Measurements from ENCODE around the gene PTCD3. TPM values are rescaled to one million over a fixed set of nuclear protein-coding genes. Genes with fewer than 3 reads are reported as not detected.

Gene PTCD3
- 48.6 and 56.4 TPM in 2 replicates for total RNA-seq

DNA sequence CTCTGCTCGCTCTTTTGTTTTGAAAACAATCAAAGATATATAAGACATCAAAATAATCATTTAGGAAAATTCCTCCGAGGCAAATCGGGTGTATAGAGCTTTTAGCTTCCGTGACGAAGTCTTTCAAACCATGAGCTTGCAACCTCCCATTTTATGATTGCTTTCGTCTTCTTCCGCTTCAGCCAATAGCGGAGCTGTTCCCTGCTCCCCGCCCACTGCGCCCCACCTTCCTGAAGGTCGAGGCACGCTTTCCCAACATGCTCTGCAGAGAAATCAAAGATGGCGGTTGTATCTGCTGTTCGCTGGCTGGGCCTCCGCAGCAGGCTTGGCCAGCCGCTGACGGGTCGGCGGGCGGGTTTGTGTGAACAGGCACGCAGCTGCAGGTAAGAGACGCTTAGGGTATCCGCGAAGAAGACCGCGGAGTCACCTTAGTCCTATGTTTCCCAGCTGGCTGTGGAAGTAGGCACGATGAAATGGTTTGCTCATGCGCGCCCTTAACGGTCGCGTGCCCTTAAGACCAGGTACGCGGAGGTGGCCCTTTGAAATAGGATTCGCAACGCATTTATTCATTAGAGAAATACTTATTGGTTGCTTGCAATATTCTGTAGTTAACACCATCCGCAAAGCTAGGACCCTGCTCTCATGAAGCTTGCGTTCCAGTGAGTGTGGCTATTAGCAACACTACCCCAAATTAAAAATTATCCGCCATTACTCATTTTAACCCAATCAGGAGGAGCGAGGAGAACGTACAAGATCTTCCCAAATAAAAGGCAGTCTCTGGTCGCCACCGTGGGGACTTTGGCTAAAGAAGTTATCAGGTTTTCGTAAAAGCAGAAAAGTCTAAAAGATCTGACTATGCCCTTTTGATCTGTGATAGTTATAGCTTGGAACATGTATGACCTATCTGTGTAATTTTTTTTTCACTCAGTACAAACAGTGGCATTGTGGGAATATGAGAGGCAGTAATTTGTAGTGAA, at the start of gene PTCD3:
Gene PTCD3 (plus strand): TSS at position 267 of the 977 bp plus-strand sequence. CDS start 13 bp downstream, at position 280.

GRCh38 chr2:86105252-86105968, 625 bp upstream of the PTCD3 start, which contains the start of gene POLR1A:
Gene POLR1A, minus strand, starts transcription at chr2:86105886. Its CDS starts 110 bp downstream, at chr2:86105776.

Other genes starting within 250 kb of the PTCD3 start
- 6.7 and 10.7 TPM in 2 replicates for gene ST3GAL5, start 217.2 kb upstream of the PTCD3 start, total RNA-seq
- 18.8 and 38.0 TPM in 2 replicates for gene POLR1A, start 349 bp upstream of the PTCD3 start, total RNA-seq
- gene IMMT, start 89.2 kb downstream of the PTCD3 start, total RNA-seq = 68.4 and 81.7 TPM in 2 replicates
- gene MRPL35, start 93.2 kb downstream of the PTCD3 start, total RNA-seq = 38.2 and 53.8 TPM in 2 replicates
- gene REEP1, start 231.4 kb downstream of the PTCD3 start, total RNA-seq = 0.40 and 1.0 TPM in 2 replicates